Tibial nerve (tissue), 3 donors: Measurements from ENCODE around the gene HOXA2.

Source experiments
- POLR2A ChIP-seq, 2 donors: fragments of 450-650 bp; IDR thresholded peaks; one replicate each; pipeline ENCODE4 v1.6.1; 2017; ENCODE audit warnings: antibody characterized with exemption in 2 of 2, mild to moderate bottlenecking in 2 of 2, moderate library complexity in 2 of 2
- TF ChIP-seq, protein P1 (sequence below), 5 experiments: fragments of 200-600 bp in 3 of 5; fragments of 450-650 bp in 2 of 5; sonication (generic) in 3 of 5; IDR thresholded peaks; one replicate each; pipeline ENCODE4 v1.5.1; 2016 to 2019; ENCODE audit warnings: antibody characterized with exemption in 5 of 5, mild to moderate bottlenecking in 3 of 5, moderate library complexity in 2 of 5

GRCh38 chr7:27066148-27066547 lies 36.3 kb downstream of the HOXA2 start:
- TF ChIP-seq, protein P1, sequence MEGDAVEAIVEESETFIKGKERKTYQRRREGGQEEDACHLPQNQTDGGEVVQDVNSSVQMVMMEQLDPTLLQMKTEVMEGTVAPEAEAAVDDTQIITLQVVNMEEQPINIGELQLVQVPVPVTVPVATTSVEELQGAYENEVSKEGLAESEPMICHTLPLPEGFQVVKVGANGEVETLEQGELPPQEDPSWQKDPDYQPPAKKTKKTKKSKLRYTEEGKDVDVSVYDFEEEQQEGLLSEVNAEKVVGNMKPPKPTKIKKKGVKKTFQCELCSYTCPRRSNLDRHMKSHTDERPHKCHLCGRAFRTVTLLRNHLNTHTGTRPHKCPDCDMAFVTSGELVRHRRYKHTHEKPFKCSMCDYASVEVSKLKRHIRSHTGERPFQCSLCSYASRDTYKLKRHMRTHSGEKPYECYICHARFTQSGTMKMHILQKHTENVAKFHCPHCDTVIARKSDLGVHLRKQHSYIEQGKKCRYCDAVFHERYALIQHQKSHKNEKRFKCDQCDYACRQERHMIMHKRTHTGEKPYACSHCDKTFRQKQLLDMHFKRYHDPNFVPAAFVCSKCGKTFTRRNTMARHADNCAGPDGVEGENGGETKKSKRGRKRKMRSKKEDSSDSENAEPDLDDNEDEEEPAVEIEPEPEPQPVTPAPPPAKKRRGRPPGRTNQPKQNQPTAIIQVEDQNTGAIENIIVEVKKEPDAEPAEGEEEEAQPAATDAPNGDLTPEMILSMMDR (IDR thresholded peaks at IDR 0.05): no peak
- no peak for TF ChIP-seq POLR2A (IDR thresholded peaks at IDR 0.05)
